GM19238 (cell line): ENCODE measurements around the gene CBFA2T2.

Experiments used
- DNase-seq: peaks from one replicate; pipeline ENCODE4 v3.0.0; 2011; ENCODE audit warnings: low spot score; ENCODE audit not compliant: insufficient read length

Gene CBFA2T2

DNA sequence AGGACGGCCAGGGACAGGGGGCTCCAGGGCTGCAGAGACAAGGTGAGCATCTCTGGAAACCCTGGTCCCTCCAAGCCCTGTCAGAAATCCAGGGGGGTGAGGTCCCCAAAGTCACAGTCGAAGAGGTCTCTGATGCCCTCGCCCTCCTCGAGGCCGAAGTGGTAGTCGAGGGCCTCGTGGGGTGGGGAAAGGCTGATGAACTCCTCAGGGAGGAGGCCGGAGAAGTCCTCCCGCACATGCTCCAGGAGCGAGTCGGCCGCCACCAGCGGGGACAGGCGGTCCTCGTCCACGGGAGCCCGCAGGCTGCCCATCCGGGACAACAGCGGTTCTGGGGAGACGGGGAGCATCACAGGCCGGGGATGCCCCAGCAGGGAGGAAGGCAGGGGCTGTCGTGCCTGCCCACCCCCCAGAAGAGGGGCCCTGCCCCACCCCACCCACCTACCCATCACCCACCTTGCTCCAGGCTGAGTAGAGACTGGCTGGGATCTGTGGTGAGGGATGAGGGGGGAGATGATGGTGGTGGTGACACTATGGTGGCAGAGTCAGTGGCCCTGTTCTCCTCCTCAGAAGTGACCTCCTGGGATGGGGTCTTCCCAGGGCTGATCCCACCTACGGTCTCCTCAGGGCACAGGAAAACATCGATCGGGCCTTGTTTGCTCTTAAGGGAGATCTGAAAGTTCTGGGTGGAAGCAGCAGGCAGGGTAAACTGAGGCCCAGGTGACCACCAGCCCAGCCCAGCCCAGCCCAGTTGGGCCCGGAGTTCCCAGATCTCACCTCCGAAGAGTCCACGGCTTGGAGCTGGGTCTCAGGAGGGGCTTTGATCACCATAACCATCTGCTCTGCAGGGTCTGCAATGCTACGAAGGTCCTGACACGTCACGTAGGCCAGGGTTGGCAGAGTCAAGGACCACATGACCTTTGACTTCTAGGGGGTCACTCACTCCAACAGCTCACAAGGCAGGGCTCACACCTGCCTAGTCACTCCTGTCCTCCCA, 187.1 kb downstream of the CBFA2T2 start:
- no peak for DNase-seq

DNA sequence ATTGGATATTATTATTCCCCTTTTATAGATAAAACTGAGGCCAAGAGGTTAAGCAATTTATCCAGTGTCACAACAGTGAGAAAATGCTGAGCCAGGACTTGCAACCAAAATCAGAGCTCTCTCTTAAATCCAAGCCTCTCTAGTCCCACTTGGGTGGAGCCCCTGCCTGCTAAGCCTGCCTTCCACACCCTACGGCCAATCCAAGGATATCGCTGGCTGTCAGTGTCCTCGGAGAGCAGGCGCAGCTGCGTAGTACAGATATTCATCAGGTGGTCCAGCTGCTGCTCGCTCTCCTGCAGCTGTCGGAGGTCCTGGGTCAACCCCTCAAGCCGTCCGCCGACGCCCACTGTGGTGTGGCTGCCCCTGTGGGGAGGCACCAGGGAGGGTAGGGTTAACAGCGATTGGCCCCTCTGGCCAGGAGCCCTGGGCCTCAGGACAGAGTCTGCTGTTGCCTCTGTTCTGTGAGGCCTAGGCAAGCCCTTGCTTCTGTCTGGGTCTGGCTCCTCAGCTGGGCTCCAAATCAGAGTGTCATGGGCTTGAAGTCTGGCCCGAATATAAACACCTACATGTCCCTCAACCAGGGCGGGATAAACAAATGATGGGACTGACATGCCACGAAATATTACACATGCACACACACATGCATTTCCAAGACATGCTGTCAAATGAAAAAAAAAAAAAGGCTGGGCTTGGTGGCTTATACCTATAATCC, 188.3 kb downstream of the CBFA2T2 start:
- DNase-seq, result no peak

DNA sequence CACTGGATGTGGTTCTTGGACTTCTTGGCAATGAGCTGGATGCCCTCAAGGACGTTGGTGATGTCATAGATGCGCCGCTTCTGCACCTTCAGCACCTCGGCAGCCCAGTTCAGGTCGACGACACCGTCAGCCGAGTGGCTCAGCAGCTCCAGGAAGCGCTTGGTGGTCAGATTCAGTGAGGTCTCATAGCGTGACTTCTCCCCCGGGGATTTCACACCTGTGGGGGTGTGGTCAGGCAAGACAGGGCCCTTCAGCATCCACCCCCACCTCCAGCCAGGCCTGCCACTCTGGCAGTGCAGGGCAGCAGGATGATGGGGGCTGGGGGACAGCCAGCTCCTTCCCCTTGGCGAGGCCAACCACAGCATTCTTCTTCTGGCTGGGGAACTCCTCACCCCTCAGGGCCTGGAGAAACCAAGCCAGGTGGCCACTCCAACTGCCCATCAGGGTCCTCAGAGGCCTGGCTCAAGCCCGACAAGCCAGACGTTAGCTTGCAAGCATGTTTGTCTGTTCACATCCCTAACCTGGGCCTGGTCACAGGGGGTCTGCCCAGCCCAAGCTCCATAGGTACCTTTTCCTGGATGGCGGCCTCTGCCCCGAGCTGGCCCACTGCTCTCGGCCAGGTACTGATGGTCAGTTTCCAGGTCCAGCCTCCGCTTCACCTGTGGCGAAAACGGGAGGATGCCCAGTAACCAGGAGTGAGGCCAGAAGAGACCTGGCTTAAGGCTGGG, 190.0 kb downstream of the CBFA2T2 start:
- peak; percentile 75 for DNase-seq

DNA sequence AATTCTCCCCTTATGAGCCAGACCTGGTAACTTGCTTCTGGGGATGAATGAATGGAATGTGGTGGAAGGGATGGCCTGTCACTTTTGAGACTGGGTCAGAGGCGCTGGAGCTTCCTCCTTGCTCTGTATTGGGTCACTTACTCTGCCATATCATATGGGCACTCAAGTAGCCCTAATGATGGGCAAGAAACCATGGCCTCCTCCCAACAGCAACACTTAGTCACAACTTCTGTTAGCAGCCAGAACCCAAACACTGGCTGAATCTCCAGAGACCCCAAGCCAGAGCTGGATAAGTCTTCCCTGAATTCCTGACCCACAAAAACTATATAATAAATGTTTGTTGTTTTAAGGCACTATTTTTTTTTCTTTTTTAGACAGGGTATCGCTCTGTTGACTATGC, 190.8 kb downstream of the CBFA2T2 start:
- no peak for DNase-seq

DNA sequence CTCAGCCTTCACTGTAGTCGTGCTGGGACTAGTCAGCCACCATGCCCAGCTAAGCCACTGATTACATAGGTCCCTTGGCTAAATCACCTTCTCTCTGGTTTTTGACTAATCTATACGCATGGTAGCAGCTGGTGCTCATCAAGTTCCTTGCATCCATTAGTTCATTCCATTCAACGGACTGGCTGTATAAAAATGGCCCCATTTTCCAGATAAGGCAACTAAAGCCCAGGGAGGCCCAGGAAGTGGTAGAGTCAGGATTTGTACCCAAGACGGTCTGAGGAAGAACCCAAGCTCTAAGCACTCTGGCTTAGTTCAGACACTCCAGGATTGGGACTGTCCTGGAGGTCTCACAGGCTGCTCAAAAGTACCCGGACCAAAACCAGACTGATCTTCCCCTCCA, 191.4 kb downstream of the CBFA2T2 start:
- DNase-seq, result no peak

DNA sequence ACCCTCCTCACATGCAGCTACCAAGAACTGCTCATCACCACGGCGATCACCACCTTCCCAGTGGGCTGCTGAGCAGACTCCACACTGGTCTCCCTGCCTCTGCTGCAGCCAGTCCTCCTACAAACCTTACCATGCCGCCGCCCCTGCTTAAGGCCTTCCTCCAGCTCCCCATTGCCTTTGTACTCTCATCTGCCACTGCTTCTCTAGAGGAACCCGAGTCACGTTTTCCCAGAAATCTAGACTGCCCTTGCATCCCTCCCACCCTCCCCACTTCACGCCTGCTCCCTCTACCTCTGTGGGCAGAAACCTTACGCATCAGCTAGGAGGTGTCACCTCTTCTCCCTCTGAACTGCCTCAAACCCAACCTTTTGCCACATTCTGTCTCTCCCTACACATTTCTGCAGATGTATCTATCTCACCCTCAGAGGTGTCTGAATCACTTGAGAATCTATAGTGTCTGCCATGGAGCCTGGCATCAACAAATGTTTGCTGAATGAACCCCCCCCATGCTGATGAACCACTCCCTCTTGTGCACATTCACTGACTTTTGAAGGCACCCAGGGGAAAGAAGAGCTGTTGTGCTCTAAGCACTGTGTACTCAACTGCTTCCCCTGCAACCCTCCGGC, 191.9 kb downstream of the CBFA2T2 start:
- no peak for DNase-seq

DNA sequence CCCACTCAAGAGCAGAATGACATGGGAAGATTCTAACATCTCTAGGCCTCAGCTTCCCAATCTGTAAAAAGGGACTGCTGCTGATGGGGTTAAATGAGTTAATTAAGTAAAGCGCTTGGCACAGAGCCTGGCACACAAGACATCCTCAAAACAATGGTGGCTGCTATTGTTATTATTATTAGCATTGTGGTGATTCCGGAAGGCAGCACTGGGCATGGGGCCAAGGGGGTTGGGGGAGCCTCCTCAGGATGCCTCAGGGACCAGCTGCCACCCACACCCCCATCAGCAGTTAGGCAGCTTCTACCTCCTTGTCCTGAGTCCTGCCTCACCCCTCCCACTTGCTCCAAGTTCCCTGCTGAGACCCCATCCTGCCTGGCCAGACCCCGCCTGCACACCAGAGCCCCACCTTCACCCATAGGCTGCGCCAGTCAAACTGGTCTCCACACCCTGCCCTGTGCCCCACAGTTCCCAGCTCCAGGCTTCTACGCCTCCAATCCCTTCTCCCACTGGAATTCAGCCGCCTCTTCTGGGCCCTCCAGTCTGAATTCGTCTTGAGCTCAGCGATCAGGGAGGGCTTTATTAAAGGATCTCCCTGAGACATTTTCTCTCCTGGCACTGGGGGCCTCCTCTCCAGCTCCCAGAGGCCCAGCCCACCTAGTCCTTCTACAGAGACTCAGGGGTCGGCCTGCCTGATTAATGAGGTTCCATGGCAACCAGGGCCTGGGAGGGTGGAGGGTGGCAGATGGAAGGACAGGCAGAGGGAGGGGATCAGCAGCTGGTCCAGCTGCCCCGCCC, 194.8 kb downstream of the CBFA2T2 start:
- no peak for DNase-seq

DNA sequence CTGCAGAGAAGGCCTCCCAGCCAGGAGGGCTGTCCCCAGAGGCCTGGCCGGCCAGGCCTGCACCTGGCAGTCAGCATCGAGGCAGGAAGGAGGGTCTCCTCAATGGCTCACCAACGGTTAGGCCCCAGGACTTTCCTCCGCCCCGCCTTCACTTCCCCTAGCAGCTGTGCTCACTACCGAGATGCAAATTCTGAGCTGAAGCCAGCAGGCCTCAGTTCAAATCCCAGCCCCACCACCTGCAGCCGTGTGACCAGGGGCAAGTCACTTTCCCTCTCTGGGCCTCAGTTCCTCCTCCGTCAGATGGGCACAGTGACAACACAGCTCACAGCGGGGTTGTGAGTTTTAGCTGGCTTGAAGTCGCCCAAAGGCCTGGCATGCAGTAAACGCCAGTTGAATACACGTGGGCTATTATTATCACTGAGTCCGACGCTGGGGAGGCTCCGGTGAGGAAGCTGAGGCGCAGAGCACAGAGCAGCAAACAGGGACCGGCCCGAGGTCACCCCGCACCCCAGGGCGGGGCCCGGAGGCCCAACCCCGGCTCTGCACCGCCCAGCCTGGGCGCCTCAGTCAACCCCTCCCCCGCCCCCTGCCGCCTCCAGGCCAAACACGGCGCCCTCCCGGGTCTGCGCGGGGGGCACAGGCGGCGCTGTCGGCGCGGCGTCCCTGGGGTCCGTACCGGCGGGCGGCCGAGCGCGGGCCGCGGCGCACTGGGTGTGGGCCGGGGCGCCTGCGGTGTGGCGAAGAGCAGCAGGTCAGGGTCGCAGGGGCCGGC, 195.6 kb downstream of the CBFA2T2 start:
- peak; percentile 87 for DNase-seq

DNA sequence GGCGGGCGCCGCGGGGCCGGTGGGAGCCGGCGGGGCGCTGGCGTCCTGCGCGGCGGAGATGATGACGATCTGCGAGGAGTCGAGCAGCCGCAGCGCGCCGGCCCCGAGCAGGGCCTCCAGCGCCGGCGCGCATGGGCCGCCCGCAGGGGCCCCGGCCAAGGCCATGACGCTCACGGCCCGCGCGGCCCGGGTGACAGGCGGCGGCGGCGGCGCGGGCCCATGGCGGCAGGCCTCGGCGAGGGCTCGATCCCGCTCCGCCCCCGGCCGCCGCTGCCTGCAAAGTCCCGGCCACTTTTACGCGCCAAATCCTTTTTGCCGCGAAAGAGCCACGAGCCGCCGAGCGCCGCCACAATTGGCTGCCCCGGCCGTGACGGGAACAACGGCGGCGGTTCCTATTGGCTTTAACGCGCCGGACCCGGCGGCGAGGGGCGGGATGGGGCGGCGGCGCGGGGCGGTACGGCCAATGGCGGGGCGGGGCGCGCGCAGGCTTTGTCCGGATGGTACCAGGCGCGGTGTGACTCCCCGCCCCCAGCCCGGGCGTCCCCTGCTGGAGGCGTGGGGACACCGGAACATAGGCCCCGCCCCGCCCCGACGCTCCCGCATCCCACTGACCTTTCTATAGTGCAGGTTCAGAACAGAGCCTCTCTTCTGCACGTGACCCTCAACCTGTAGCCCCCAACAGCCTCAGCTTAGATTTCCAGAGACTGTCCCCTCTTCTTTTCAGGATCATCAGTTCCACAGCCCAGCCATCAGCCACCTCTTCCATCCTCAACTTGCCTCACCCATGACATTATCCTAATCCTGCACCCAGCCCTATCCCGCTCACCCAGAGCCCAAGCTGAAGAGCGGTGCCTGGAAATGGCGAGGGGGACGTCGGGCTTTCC, 196.4 kb downstream of the CBFA2T2 start, which contains the start of gene E2F1:
E2F1 (minus strand) TSS at position 286 of the 884 bp plus-strand sequence; CDS start at position 165, 121 bp downstream.
- DNase-seq, result peak; percentile 99

DNA sequence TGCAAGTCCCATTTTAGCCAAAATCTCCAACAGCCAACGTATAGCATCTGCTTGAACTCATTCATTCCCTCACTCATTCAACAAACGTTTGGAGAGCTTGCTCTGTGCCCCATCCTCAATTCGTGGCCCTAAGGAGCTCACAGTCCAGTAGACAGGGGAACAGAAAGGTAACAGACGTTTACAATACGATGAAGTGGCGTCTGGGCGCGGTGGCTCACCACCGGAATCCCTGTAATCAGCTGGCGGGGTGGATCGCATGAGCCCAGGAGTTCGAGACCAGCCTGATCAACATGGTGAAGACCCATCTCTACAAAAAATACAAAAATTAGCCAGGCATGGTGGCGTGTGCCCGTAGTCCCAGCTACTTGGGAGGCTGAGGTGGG, 197.1 kb downstream of the CBFA2T2 start:
- no peak for DNase-seq

DNA sequence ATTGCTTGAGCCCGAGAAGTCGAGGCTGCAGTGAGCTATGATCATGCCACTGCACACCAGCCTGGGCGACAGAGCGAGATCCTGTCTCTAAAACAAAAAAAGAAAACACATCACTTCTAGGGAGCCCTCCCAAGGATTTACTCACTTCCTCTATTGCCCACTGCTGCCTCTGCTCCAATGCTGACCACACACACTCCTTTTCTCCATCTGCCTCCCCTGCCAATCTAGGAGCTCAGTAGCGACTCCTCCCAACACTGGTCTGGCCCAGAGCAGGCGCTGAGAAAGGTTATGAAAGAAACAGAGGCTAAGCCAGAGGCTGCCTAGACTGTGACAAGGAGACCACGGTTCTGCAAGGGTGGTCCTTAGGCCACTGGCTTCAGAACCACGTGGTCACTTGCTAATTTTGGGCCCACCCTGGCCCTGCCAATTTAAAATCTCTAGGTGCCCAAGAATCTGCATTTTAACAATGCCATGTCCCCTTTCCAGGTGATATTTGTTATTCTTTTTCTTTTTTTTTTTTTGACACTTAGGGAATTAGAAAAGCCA, 197.5 kb downstream of the CBFA2T2 start:
- no peak for DNase-seq

DNA sequence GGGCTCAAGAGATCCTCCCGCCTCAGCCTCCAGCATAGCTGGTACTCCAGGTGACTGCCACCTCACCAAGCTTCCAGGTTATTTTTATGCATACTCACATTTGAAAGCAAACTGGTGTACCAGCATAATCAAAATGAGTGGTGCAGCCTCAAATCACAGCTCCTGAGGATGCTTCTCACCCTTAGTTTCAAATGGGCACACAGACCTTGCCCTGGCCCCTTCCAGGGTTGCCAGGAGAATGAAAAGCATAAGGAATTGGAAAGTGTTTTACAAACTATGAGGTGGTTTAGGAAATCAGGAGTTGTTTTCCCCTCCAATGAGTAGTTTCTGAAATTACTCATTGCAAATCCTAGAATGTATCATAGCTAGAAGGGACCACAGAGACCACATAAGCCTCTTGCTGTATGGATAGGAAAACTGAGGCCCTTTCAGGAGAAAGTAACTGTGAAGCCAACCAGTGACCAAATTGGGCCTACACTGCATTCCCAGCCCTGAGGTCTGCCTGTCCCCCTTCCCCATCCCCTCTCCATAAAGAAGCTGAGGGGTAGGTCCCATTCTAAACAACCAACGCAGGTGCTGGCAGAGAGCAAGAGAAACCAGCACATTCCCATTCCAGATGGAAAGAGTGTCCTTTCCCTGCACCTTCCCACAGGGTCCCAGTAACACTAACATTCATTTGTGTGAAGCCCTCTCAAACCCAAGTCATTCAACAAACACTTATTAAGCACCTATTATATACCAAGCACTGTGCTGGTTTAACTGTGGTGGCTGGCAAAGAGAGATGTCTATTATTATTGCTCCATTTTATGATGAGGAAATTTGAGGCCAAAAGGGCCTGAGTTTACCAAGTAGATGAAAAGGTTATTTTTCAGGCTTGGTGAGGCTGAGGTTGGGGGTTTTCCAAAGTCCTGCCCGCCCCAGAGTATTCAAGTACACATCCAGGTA, 198.4 kb downstream of the CBFA2T2 start:
- DNase-seq, result no peak

DNA sequence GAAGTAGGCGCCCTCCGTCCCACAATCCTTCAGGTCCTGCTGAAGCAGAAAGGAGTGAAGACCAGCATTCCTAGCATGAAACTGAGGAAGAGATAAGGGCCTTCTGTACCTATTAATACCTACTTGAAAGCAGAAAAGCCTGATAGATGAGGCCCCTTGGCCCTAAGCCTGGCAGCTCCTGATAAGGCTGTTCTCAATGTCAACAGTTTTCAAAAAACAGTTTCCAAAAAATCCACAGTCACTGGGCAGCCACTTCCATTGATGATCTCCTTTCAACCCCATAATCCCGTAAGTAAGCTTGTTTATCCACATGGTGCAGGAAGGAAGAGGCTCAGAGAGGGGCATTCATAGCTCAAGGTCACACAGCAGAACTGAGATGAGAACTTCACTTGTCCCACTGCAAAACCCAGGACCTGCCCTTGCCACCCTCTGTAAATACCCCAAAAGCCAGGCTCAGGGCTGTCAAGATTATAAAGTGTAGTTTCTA, 199.1 kb downstream of the CBFA2T2 start:
- DNase-seq, result no peak

DNA sequence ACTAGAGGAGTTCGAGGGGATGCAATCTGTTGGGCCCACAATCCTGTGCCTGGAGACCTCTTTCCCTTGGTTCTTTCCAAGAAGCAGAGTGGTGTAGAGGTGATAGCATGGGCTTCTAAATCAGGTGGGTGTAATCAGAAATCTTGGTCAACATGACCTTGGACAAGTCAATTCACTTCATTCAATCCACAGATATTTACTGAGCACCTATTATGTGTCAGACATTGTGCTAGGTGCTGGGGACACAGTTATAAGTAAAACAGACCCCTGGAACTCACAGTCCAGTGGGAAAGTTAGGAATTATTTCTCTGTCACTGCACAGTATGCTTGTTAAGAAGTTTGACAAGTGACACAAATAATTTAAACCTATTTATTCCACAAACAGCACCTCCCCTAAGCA, 199.6 kb downstream of the CBFA2T2 start:
- DNase-seq, result no peak

DNA sequence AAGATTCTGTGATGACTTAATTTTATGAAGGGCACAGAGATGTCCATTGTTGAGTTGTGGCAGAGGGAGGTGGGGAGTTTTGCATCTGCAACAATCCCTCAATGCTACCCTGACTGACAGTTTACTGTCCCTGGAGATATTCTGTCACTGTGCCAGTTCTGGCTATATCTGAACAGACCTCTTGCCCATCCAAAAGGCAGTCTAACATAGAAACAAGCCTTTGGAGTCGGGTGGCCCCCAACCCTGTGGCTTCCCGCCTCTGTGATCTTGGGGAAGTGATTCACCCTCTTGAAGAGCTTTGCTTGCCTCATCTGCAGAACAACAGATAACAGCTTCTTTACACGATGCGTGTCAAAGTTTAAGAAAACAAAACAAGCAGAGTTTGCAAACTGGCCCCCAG, 200.1 kb downstream of the CBFA2T2 start:
- DNase-seq, result no peak

DNA sequence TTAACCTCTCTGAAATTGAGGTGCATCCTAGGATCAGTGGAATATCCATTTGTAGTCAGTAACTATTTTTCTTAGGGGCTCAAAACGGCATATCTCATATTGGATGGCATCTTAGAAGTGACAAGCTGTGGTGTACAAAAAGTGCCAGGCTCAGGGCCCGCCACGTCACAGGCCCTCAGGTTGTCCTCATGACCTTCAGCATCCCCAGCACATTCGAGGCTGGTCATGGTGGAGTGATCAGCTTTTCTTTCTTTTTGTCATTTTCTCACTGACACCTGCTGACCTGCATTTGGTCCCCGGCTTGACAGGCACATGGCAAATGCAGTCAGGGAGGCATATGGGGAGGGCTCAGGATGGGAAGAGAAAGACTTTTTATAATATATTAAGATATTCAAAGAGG, 203.4 kb downstream of the CBFA2T2 start:
- no peak for DNase-seq
